Measurements from ENCODE around the gene TXNDC16.

GRCh38 chr14:52399921-52400595, 152.2 kb downstream of the TXNDC16 start:
- TF ChIP-seq CTCF (IDR thresholded peaks at IDR 0.05; ENCODE audit: low read depth, low read length, poor library complexity, severe bottlenecking) (no peak), EZH2phosphoT487 (IDR thresholded peaks at IDR 0.05; ENCODE audit: borderline replicate concordance, low read length) (no peak)

All from DOHH2 (cell line).